ENCODE results near the gene TIAL1. TPM values are rescaled to one million over a fixed set of nuclear protein-coding genes. Genes with fewer than 3 reads are reported as not detected.

Gene TIAL1
- total RNA-seq, 1 experiment from 2014 or later = 46.6 TPM

DNA sequence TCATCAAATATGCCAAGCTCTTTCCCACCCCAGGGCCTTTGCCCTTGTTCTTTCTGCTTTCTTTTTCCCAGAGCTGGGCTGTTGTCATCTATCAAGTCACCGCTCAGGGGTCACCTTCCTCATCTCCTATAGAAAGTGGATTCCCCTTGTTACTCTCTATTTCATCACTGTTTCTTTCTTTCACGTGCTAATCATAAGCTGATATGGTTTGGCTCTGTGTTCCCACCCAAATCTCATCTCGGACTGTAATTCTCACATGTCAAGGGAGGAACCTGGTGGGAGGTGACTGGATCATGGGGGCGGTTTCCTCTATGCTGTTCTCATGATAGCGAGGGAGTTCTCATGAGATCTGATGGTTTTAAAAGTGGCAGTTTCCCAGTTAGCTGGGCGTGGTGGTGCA is 17.0 kb upstream of the TIAL1 start:
- Histone ChIP-seq H3K9me2 (replicated peaks; ENCODE audit: low read length) (no peaks in the 10 kb centered on the region), H3K27ac (ENCODE audit: low read length) (no peak overlapping the region), H3K9me3 (ENCODE audit: low read length) (no peaks in the 10 kb centered on the region), H2AFZ (ENCODE audit: low read length) (no peak overlapping the region), H3K9ac (ENCODE audit: low read length) (no peak overlapping the region), H3K79me2 (ENCODE audit: low read length) (no peaks in the 10 kb centered on the region), H3K4me1 (ENCODE audit: insufficient read depth, low read length) (peaks cover 1% of the 10 kb centered on the region; the same call in 1 of the 2 replicates), H3K36me3 (ENCODE audit: low read depth, low read length) (no peaks in the 10 kb centered on the region), H3F3A (ENCODE audit: low read length, unreplicated experiment) (no peaks in the 10 kb centered on the region), H3K4me3 (ENCODE audit: low read length) (no peak overlapping the region), H3K4me2 (ENCODE audit: low read length) (no peak overlapping the region), H4K20me1 (ENCODE audit: low read length) (no peaks in the 10 kb centered on the region), H3K27me3 (ENCODE audit: low read length) (no peaks in the 10 kb centered on the region)
- CTCF ChIA-PET = no interaction called here
- ATAC-seq (no peak), DNase-seq (no peak)
- TF ChIP-seq EZH2 (IDR thresholded peaks at IDR 0.05; ENCODE audit: low read length, unreplicated experiment) (no peak), EZH2phosphoT487 (IDR thresholded peaks at IDR 0.05; ENCODE audit: borderline replicate concordance, low read length) (no peak)
- TF ChIP-seq, protein P1, sequence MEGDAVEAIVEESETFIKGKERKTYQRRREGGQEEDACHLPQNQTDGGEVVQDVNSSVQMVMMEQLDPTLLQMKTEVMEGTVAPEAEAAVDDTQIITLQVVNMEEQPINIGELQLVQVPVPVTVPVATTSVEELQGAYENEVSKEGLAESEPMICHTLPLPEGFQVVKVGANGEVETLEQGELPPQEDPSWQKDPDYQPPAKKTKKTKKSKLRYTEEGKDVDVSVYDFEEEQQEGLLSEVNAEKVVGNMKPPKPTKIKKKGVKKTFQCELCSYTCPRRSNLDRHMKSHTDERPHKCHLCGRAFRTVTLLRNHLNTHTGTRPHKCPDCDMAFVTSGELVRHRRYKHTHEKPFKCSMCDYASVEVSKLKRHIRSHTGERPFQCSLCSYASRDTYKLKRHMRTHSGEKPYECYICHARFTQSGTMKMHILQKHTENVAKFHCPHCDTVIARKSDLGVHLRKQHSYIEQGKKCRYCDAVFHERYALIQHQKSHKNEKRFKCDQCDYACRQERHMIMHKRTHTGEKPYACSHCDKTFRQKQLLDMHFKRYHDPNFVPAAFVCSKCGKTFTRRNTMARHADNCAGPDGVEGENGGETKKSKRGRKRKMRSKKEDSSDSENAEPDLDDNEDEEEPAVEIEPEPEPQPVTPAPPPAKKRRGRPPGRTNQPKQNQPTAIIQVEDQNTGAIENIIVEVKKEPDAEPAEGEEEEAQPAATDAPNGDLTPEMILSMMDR (conservative IDR thresholded peaks at IDR 0.05; ENCODE audit: low read depth, low read length) = no peak
- BruUV-seq (replicated peaks) = no TSS peak
- intact Hi-C loops (cut with micrococcal nuclease) = no loop called here
- POLR2A ChIA-PET (ENCODE audit: unreplicated experiment) = no interaction called here

DNA sequence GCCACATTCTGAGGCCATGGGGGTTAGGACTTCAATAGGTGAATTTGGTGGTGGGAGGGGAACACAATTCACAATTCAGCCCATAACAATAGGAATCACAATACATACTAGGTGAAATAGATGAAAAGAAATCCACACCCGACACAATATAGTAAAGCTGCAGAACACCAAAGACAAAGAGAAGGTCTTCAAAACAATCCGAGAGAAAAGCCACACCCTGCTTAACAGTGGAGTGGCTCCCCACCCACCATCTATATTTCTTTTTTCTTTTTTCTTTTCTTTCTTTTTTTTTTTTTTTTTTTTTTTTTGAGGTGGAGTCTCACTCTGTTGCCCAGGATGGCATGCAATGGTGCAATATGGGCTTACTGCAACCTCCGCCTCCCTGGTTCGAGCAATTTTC is 14.7 kb upstream of the TIAL1 start:
- CTCF ChIA-PET = no interaction called here
- POLR2A ChIA-PET (ENCODE audit: unreplicated experiment) = no interaction called here
- no peak overlapping the region for H3K27ac ChIP-seq (ENCODE audit: low read length)

DNA sequence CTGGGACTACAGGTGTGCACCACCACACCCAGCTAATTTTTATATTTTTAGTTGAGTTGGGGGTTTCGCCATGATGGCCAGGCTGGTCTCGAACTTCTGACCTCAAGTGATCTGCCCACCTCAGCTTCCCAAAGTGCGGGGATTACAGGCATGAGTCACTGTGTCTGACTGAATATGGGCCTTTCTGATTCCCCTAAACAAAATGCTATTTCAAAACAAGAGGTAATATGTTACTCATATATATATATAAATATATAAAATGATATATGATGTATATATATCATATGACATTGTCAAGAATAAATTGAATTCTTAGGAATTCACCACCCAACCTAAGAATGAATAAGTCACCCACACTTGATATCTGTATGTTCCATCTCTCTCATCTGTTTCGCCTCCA is 12.8 kb upstream of the TIAL1 start:
- Histone ChIP-seq H3K9me2 (replicated peaks; ENCODE audit: low read length) (no peaks in the 10 kb centered on the region), H3K27me3 (ENCODE audit: low read length) (no peaks in the 10 kb centered on the region), H3K79me2 (ENCODE audit: low read length) (no peaks in the 10 kb centered on the region), H3F3A (ENCODE audit: low read length, unreplicated experiment) (no peaks in the 10 kb centered on the region), H3K4me2 (ENCODE audit: low read length) (no peak overlapping the region), H3K36me3 (ENCODE audit: low read depth, low read length) (no peaks in the 10 kb centered on the region), H3K9ac (ENCODE audit: low read length) (no peak overlapping the region), H3K27ac (ENCODE audit: low read length) (no peak overlapping the region), H3K4me1 (ENCODE audit: insufficient read depth, low read length) (peaks cover 5% of the 10 kb centered on the region; the same call in 1 of the 2 replicates), H4K20me1 (ENCODE audit: low read length) (no peaks in the 10 kb centered on the region), H2AFZ (ENCODE audit: low read length) (no peak overlapping the region), H3K9me3 (ENCODE audit: low read length) (no peaks in the 10 kb centered on the region), H3K4me3 (ENCODE audit: low read length) (no peak overlapping the region)
- POLR2A ChIA-PET (ENCODE audit: unreplicated experiment) = no interaction called here
- intact Hi-C loops (cut with micrococcal nuclease) = loop anchor here (2.0 kb wide), 1 partner anchor 41 kb away; the partner anchor contains the start of gene BAG3
- DNase-seq = no peak
- BruUV-seq (replicated peaks) = no TSS peak
- no peak for ATAC-seq
- CTCF ChIA-PET = no interaction called here
- TF ChIP-seq, protein P1 (conservative IDR thresholded peaks at IDR 0.05; ENCODE audit: low read depth, low read length) = no peak
- TF ChIP-seq EZH2 (IDR thresholded peaks at IDR 0.05; ENCODE audit: low read length, unreplicated experiment) (no peak), EZH2phosphoT487 (IDR thresholded peaks at IDR 0.05; ENCODE audit: borderline replicate concordance, low read length) (no peak)

More for the DNA sequence above, 14.7 kb upstream of the TIAL1 start:
- peaks cover 5% of the 10 kb centered on the region; the same call in 1 of the 2 replicates for H3K4me1 ChIP-seq (ENCODE audit: insufficient read depth, low read length)
- BruUV-seq (replicated peaks) = no TSS peak
- ATAC-seq = no peak
- no peaks in the 10 kb centered on the region for H4K20me1 ChIP-seq (ENCODE audit: low read length)
- no peaks in the 10 kb centered on the region for H3K9me2 ChIP-seq (replicated peaks; ENCODE audit: low read length)
- no peak for TF ChIP-seq EZH2phosphoT487 (IDR thresholded peaks at IDR 0.05; ENCODE audit: borderline replicate concordance, low read length)
- TF ChIP-seq, protein P1 (conservative IDR thresholded peaks at IDR 0.05; ENCODE audit: low read depth, low read length) = no peak
- TF ChIP-seq EZH2 (IDR thresholded peaks at IDR 0.05; ENCODE audit: low read length, unreplicated experiment) = no peak
- no peaks in the 10 kb centered on the region for H3K27me3 ChIP-seq (ENCODE audit: low read length)
- no peak for DNase-seq
- H3K79me2 ChIP-seq (ENCODE audit: low read length) = no peaks in the 10 kb centered on the region
- H2AFZ ChIP-seq (ENCODE audit: low read length) = no peak overlapping the region
- H3K9ac ChIP-seq (ENCODE audit: low read length) = no peak overlapping the region
- H3K4me2 ChIP-seq (ENCODE audit: low read length) = no peak overlapping the region
- H3K36me3 ChIP-seq (ENCODE audit: low read depth, low read length) = no peaks in the 10 kb centered on the region
- intact Hi-C loops (cut with micrococcal nuclease) = no loop called here
- no peaks in the 10 kb centered on the region for H3K9me3 ChIP-seq (ENCODE audit: low read length)
- H3F3A ChIP-seq (ENCODE audit: low read length, unreplicated experiment) = no peaks in the 10 kb centered on the region
- H3K4me3 ChIP-seq (ENCODE audit: low read length) = no peak overlapping the region
